Right renal pelvis (tissue), 4 donors: Measurements from ENCODE around the gene LIMCH1. TPM values are rescaled to one million over a fixed set of nuclear protein-coding genes. Genes with fewer than 3 reads are reported as not detected.

Experiments
- DNase-seq, 4 donors: peaks; one replicate each; pipeline ENCODE4 v3.0.0-alpha.2; 2013; ENCODE audit warnings: low read depth in 4 of 4, low spot score in 3 of 4, missing footprints in 1 of 4
- polyA plus RNA-seq, 4 donors: library from polyadenylated mRNA; unstranded; fragments of 120-200 nt; gene quantifications; one replicate each; pipeline ENCODE4 v1.2.1, GENCODE V29; 2013; ENCODE audit not compliant: insufficient read length in 4 of 4

Gene LIMCH1
- polyA plus RNA-seq, 4 donors: 91.1 to 139 (median 114) TPM

- DNase-seq: no peak
These were observed 11.3 kb upstream of the LIMCH1 start for GRCh38 chr4:41526628-41527027.

- DNase-seq: no peak
These were observed 9.3 kb upstream of the LIMCH1 start for GRCh38 chr4:41528512-41529205.

- DNase-seq: no peak
These were observed 7.2 kb upstream of the LIMCH1 start for GRCh38 chr4:41530741-41531140.

GRCh38 chr4:41532336-41532735, 5.6 kb upstream of the LIMCH1 start:
- DNase-seq: no peak

- no peak for DNase-seq
These were observed 5.1 kb upstream of the LIMCH1 start for GRCh38 chr4:41532882-41533281.

- DNase-seq: no peak
These were observed 4.3 kb upstream of the LIMCH1 start for GRCh38 chr4:41533680-41534079.

GRCh38 chr4:41534404-41534803, 3.6 kb upstream of the LIMCH1 start:
- no peak for DNase-seq

- DNase-seq: no peak
These were observed 2.0 kb upstream of the LIMCH1 start for GRCh38 chr4:41535911-41536371.

- no peak for DNase-seq
These were observed 566 bp upstream of the LIMCH1 start for GRCh38 chr4:41537292-41537890.

GRCh38 chr4:41538887-41539498, 1.0 kb downstream of the LIMCH1 start:
- no peak for DNase-seq

- DNase-seq: no peak
These were observed 1.8 kb downstream of the LIMCH1 start for GRCh38 chr4:41539711-41540110.

GRCh38 chr4:41540687-41541086, 2.7 kb downstream of the LIMCH1 start:
- no peak for DNase-seq

- no peak for DNase-seq
These were observed 3.7 kb downstream of the LIMCH1 start for GRCh38 chr4:41541687-41542094.

- no peak for DNase-seq
These were observed 4.7 kb downstream of the LIMCH1 start for GRCh38 chr4:41542526-41543275.

GRCh38 chr4:41545238-41545637, 7.3 kb downstream of the LIMCH1 start:
- DNase-seq: no peak

- DNase-seq: no peak
These were observed 8.7 kb downstream of the LIMCH1 start for GRCh38 chr4:41546638-41547037.

GRCh38 chr4:41548305-41548880, 10.4 kb downstream of the LIMCH1 start:
- no peak for DNase-seq

- DNase-seq: no peak
These were observed 11.5 kb downstream of the LIMCH1 start for GRCh38 chr4:41549478-41549877.

- no peak for DNase-seq
These were observed 12.4 kb downstream of the LIMCH1 start for GRCh38 chr4:41550308-41550707.

GRCh38 chr4:41551536-41551935, 13.6 kb downstream of the LIMCH1 start:
- no peak for DNase-seq

- no peak for DNase-seq
These were observed 16.9 kb downstream of the LIMCH1 start for GRCh38 chr4:41554905-41555304.
